Gastroesophageal sphincter (tissue), 4 donors: ENCODE measurements around the gene ANO9. TPM values are rescaled to one million over a fixed set of nuclear protein-coding genes. Genes with fewer than 3 reads are reported as not detected.

Experiments
- ATAC-seq: fragments of 150-250 bp; one replicate; pipeline ENCODE4 v1.9.1; 2016; ENCODE audit warnings: mild to moderate bottlenecking, moderate library complexity
- H3K27ac ChIP-seq, 4 donors: fragments of 200-600 bp; sonication (generic) in 3 of 4; 1 replicate in 3 of 4; 2 replicates in 1 of 4; pipeline ENCODE4 v1.5.1; 2016 to 2019
- H3K27me3 ChIP-seq: fragments of 200-600 bp; sonication (generic); one replicate; pipeline ENCODE4 v1.5.1; 2019
- H3K36me3 ChIP-seq, 2 donors: fragments of 200-600 bp; sonication (generic); one replicate each; pipeline ENCODE4 v1.5.1; 2019; ENCODE audit warnings: control low read depth in 1 of 2
- H3K4me1 ChIP-seq, 3 donors: fragments of 200-600 bp; sonication (generic); 1 replicate in 2 of 3; 2 replicates in 1 of 3; pipeline ENCODE4 v1.5.1; 2016 to 2019; ENCODE audit warnings: control low read depth in 2 of 3
- H3K4me3 ChIP-seq, 2 donors: fragments of 200-600 bp; sonication (generic); one replicate each; pipeline ENCODE4 v1.5.1; 2019; ENCODE audit warnings: mild to moderate bottlenecking in 1 of 2, moderate library complexity in 1 of 2
- H3K9me3 ChIP-seq, 3 donors: fragments of 200-600 bp; sonication (generic); one replicate each; pipeline ENCODE4 v1.5.1; 2017 to 2019; ENCODE audit warnings: control low read depth in 2 of 3
- CTCF ChIP-seq, 4 experiments: fragments of 200-600 bp in 2 of 4; fragments of 450-650 bp in 2 of 4; sonication (generic) in 1 of 4; IDR thresholded peaks; one replicate each; pipeline ENCODE4 v1.5.1; 2017 to 2019; ENCODE audit warnings: antibody characterized with exemption in 4 of 4, mild to moderate bottlenecking in 2 of 4, moderate library complexity in 2 of 4
- EP300 ChIP-seq: sonication (generic); formaldehyde crosslinking; IDR thresholded peaks from one replicate; pipeline ENCODE4 v1.6.1; 2017; ENCODE audit warnings: antibody characterized with exemption, mild to moderate bottlenecking
- POLR2A ChIP-seq, 2 donors: fragments of 450-650 bp; IDR thresholded peaks; one replicate each; pipeline ENCODE4 v1.6.1; 2017; ENCODE audit warnings: antibody characterized with exemption in 2 of 2, mild to moderate bottlenecking in 2 of 2, moderate library complexity in 1 of 2
- POLR2AphosphoS5 ChIP-seq: sonication (generic); formaldehyde crosslinking; IDR thresholded peaks from one replicate; pipeline ENCODE4 v1.6.1; 2017; ENCODE audit warnings: antibody characterized with exemption
- whole genome bisulfite sequencing, 2 donors: methylation state at CpG; one replicate each; pipeline ENCODE4 v1.1.5; 2018; ENCODE audit warnings: low coverage in 1 of 2; 5-methylcytosine and 5-hydroxymethylcytosine counted together
- total RNA-seq, 4 donors: library from RNA; depleted of rRNA; stranded (reverse); fragments of >200 nt; gene quantifications; one replicate each; pipeline ENCODE4 v1.1.0, GENCODE V29; 2016

Gene ANO9
- total RNA-seq, 4 donors from 2014 or later, result 0.22 to 0.94 (median 0.47) TPM; not detected in 1

DNA sequence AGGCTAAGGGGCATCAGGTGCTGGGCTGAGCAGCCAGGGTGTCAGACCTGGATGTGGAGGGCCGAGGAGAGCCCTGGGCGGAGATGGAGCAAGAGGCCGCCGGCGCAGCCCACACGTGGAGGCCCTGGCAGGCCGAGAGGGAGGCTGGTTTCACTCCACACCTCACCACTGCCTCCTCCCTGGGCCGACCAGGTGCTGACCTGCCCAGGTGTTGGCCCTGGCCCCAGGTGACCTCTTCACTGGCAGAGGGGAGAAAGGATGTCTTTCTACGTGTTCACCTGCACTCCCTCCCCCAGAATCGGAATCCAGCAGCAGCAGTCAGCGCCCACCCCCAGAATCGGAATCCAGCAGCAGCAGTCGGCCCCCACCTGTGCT, 781 bp downstream of the ANO9 start:
- H3K9me3 ChIP-seq, result no peaks in the 10 kb centered on the region
- H3K27me3 ChIP-seq, result peaks cover 74% of the 10 kb centered on the region
- no peaks in the 10 kb centered on the region for H3K36me3 ChIP-seq
- 20% methylated on average over 1 of the region's 13 CpGs; no CpG with 5 or more reads in 1 of the 2 donors for WGBS, 2 donors
- TF ChIP-seq CTCF (IDR thresholded peaks at IDR 0.05) (no peak), POLR2AphosphoS5 (no peak), POLR2A (IDR thresholded peaks at IDR 0.05) (no peak), EP300 (no peak)
- peaks cover 0 to 7% (median 0%) of the 10 kb centered on the region in 3 donors for H3K4me1 ChIP-seq
- ATAC-seq, result no peak
- H3K4me3 ChIP-seq, result no peak overlapping the region
- no peak overlapping the region for H3K27ac ChIP-seq

GRCh38 chr11:440065-441042, 1.5 kb downstream of the ANO9 start:
- no peak overlapping the region for H3K4me3 ChIP-seq
- ATAC-seq, result no peak
- H3K9me3 ChIP-seq, result no peaks in the 10 kb centered on the region
- TF ChIP-seq POLR2A (IDR thresholded peaks at IDR 0.05) (no peak), EP300 (no peak), POLR2AphosphoS5 (no peak), CTCF (IDR thresholded peaks at IDR 0.05) (no peak)
- peaks cover 74% of the 10 kb centered on the region for H3K27me3 ChIP-seq
- 88 to 100% methylated on average over 2 to 5 of the region's 27 CpGs for WGBS, 2 donors
- peaks cover 0 to 7% (median 0%) of the 10 kb centered on the region in 3 donors for H3K4me1 ChIP-seq
- no peak overlapping the region for H3K27ac ChIP-seq
- no peaks in the 10 kb centered on the region for H3K36me3 ChIP-seq

DNA sequence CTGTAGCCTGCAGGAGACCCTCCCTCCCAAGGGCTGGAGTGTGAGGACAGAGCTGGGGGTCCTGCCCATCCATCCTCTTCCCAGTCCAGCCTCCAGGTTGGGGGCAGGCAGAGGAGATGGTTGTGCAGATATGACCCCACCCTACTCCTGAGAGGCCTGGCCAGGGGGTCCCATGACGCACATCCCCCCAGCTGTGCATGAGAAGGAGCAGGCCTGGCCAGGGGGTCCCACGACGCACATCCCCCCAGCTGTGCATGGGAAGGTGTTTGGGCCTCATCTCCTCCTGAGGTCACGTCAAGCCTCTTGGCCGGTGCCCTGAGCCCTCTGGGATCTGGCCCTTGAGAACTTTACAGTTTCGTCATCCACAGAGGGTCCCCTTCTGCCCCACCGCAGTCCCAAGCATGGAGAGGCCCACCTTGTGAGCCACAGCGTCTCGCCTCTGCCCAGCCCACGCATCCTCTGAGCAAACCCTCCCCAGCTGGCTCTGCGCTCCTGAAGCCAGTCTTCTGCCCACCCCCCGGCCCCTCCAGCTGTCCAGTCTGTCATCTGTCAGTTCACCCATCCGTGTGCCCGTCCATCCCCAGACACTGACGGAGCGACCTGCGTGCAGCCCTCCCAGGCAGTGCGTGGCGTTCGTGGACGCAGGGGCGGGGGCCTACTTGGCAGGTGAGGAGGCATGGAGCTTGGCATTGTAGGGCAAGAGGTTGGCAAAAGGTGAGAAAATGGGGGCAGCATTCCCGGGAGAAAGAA, 2.3 kb downstream of the ANO9 start:
- no peak overlapping the region for H3K4me3 ChIP-seq
- no peak for ATAC-seq
- H3K27ac ChIP-seq, result no peak overlapping the region
- no peak for TF ChIP-seq EP300
- TF ChIP-seq CTCF (IDR thresholded peaks at IDR 0.05), result no peak
- no peak for TF ChIP-seq POLR2A (IDR thresholded peaks at IDR 0.05)
- no peak for TF ChIP-seq POLR2AphosphoS5
- H3K9me3 ChIP-seq, result no peaks in the 10 kb centered on the region
- H3K36me3 ChIP-seq, result no peaks in the 10 kb centered on the region
- H3K4me1 ChIP-seq, result peaks cover 0 to 7% (median 0%) of the 10 kb centered on the region in 3 donors
- WGBS, 2 donors, result 81% methylated on average over 13 of the region's 23 CpGs; no CpG with 5 or more reads in 1 of the 2 donors
- H3K27me3 ChIP-seq, result peaks cover 80% of the 10 kb centered on the region

DNA sequence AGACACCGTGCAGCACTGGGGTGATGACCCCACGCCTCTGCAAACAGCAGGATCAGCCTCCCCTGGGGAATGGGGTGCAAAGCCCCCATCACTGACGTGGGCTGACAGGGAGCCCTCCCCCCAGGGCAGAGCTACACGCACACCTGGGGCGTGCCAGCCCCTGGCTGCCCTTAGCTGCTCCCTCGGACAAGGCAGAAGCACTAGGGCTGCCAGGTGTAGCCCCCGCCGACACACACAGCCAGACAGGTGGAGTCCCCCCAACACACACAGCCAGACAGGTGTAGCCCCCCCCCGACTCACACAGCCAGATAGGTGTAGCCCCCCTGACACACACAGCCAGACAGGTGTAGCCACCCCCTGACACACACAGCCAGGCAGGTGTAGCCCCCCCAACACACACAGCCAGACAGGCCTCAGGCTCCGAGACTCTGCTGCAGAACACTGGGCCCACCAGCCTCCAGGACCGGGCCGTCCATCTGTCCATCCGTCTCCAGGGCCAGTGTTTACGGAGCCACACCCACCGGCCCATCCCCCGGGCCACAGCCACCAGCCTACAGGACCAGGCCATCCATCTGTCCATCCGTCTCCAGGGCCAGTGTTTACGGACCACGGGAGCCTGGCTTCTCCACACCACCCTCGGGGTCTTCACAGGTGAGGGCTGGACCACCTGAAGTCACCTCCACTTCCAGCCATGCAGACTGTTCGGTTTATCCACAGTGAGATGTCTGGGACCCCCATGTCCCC, 3.5 kb downstream of the ANO9 start:
- TF ChIP-seq CTCF (IDR thresholded peaks at IDR 0.05), result no peak
- TF ChIP-seq POLR2A (IDR thresholded peaks at IDR 0.05), result no peak
- Histone ChIP-seq H3K27ac (no peak overlapping the region), H3K9me3 (no peaks in the 10 kb centered on the region), H3K36me3 (no peaks in the 10 kb centered on the region), H3K4me1 (peaks cover 0 to 7% (median 0%) of the 10 kb centered on the region in 3 donors), H3K4me3 (no peak overlapping the region), H3K27me3 (peaks cover 81% of the 10 kb centered on the region)
- no peak for ATAC-seq
- WGBS, 2 donors, result 80 to 100% methylated on average over 1 of the region's 21 CpGs
